GM12878 (cell line): ENCODE measurements around the gene CSHL1. TPM values are rescaled to one million over a fixed set of nuclear protein-coding genes. Genes with fewer than 3 reads are reported as not detected.
"Not testable (repeated sequence)": the region's sequence is repeated elsewhere in the genome, so short reads cannot be mapped to it uniquely, and the experiment has no call there.

Experiments used
- ATAC-seq: fragments of 200-7000 bp; cut with Tn5 transposase; 3 replicates; pipeline ENCODE4 v1.9.1; 2020; ENCODE audit warnings: mild to moderate bottlenecking, moderate library complexity
- BruUV-seq: library from RNA; stranded (reverse); fragments of 400-500 nt; replicated peaks from 2 replicates; lab custom pipeline; 2021; lab: Mats Ljungman, UMichigan
- CTCF ChIA-PET: fragments of 300-600 bp; sonication (Branson Sonifier 250); formaldehyde crosslinking; extraction: SDS; loops from one replicate; lab custom pipeline; 2021; ENCODE audit warnings: inconsistent platforms; lab: Yijun Ruan, JAX
- POLR2A ChIA-PET: fragments of 350-600 bp; formaldehyde crosslinking; extraction: SDS; loops from one replicate; lab custom pipeline; 2021; ENCODE audit warnings: inconsistent platforms; lab: Charles Lee
- RAD21 ChIA-PET: fragments of 300-600 bp; sonication (Branson Sonifier 250); formaldehyde crosslinking; loops from one replicate; lab custom pipeline; 2023; ENCODE audit warnings: antibody characterized with exemption; ENCODE audit not compliant: unreplicated experiment; lab: Charles Lee
- SMC1A ChIA-PET: fragments of 300-600 bp; sonication (Branson Sonifier 250); formaldehyde crosslinking; loops from one replicate; lab custom pipeline; 2023; ENCODE audit not compliant: unreplicated experiment, uncharacterized antibody; lab: Charles Lee
- DNase-seq: peaks from one replicate; pipeline ENCODE4 v3.0.0-alpha.2; 2011; ENCODE audit warnings: low read depth, low spot score
- FAIRE-seq: peaks from 3 replicates; lab custom pipeline; 2011; peaks lifted over from hg19 to GRCh38; lab: Jason Lieb, UNC
- H2AFZ ChIP-seq: 2 replicates; pipeline ENCODE4 v1.6.0; 2011; ENCODE audit warnings: low read depth, low read length, control low read depth; ENCODE audit not compliant: control insufficient read depth
- H3K27ac ChIP-seq: 2 replicates; pipeline ENCODE4 v1.5.1; 2011; ENCODE audit warnings: control low read depth; ENCODE audit not compliant: control insufficient read depth, insufficient read depth
- H3K27me3 ChIP-seq, 2 experiments: replicated peaks in 1 of 2; 2 replicates each; pipeline versions ENCODE4 v1.6.0 to v1.6.1; 2011; ENCODE audit warnings: low read length in 1 of 2; ENCODE audit not compliant: control insufficient read depth in 2 of 2, insufficient read depth in 2 of 2
- H3K36me3 ChIP-seq, 2 experiments: 2 replicates each; pipeline ENCODE4 v1.5.1; 2011; ENCODE audit warnings: low read length in 1 of 2; ENCODE audit not compliant: control insufficient read depth in 2 of 2, insufficient read depth in 2 of 2
- H3K4me1 ChIP-seq: 2 replicates; pipeline ENCODE4 v1.6.1; 2011; ENCODE audit warnings: mild to moderate bottlenecking, low read length, moderate library complexity, mixed read lengths; ENCODE audit not compliant: control insufficient read depth, insufficient read depth
- H3K4me2 ChIP-seq: 2 replicates; pipeline ENCODE4 v1.6.0; 2011; ENCODE audit warnings: control low read depth; ENCODE audit not compliant: control insufficient read depth, insufficient read depth
- H3K4me3 ChIP-seq: fragments of 200-600 bp; sonication (generic); 2 replicates; pipeline ENCODE4 v1.5.1; 2016
- H3K79me2 ChIP-seq: 2 replicates; pipeline ENCODE4 v1.6.0; 2011; ENCODE audit warnings: low read length; ENCODE audit not compliant: control insufficient read depth, insufficient read depth
- H3K9ac ChIP-seq: 2 replicates; pipeline ENCODE4 v1.8.0; 2011; ENCODE audit warnings: low read length, control low read depth, mixed read lengths; ENCODE audit not compliant: control insufficient read depth, insufficient read depth
- H3K9me3 ChIP-seq: replicated peaks from 3 replicates; pipeline ENCODE4 v1.5.1; 2011; ENCODE audit warnings: mild to moderate bottlenecking, low read length; ENCODE audit not compliant: control insufficient read depth, insufficient read depth
- H4K20me1 ChIP-seq: 2 replicates; pipeline ENCODE4 v1.6.0; 2011; ENCODE audit not compliant: control insufficient read depth, insufficient read depth
- MEF2B ChIP-seq: fragments of 450-650 bp; IDR thresholded peaks from 2 replicates; pipeline ENCODE4 v1.6.1; 2018; ENCODE audit warnings: mild to moderate bottlenecking, moderate library complexity; ENCODE audit not compliant: partially characterized antibody, poor library complexity, severe bottlenecking
- MLLT1 ChIP-seq: fragments of 450-650 bp; IDR thresholded peaks from 2 replicates; pipeline ENCODE4 v1.6.1; 2016; ENCODE audit warnings: mild to moderate bottlenecking
- MTA2 ChIP-seq: fragments of 450-650 bp; IDR thresholded peaks from 2 replicates; pipeline ENCODE4 v1.6.1; 2016; ENCODE audit warnings: low read depth, mild to moderate bottlenecking, moderate library complexity
- RELB ChIP-seq: fragments of 450-650 bp; IDR thresholded peaks from 2 replicates; pipeline ENCODE4 v1.6.1; 2017; ENCODE audit warnings: low read depth, mild to moderate bottlenecking, moderate library complexity
- WGBS: methylation state at CpG from one replicate; pipeline ENCODE4 v1.1.6; 2016; ENCODE audit warnings: low lambda C conversion rate; ENCODE audit not compliant: insufficient replicate concordance, insufficient coverage; ENCODE audit errors: missing lambda C conversion rate; 5-methylcytosine and 5-hydroxymethylcytosine counted together
- in situ Hi-C: fragments of 300-500 bp; cut with MboI; formaldehyde crosslinking; loops from 9 replicates; pipeline ENCODE4 v1.14.3; 2018; ENCODE audit warnings: mixed read lengths
- intact Hi-C: fragments of 100-400 bp; cut with micrococcal nuclease; formaldehyde crosslinking; loops from one replicate; pipeline ENCODE4 v1.14.2; 2022; ENCODE audit not compliant: unreplicated experiment
- polyA plus RNA-seq, 11 experiments: library from polyadenylated mRNA; depleted of rRNA in 4 of 11; unstranded in 6 of 11; stranded (reverse) in 5 of 11; fragments of >200 nt; fragmentation: Nextera tagmentation in 4 of 11; fragmentation: Illumina TruSeq in 1 of 11; extraction: Ambion mirVana in 4 of 11; extraction: Trizol in 1 of 11; gene quantifications; 1 replicate in 1 of 11; 2 replicates in 10 of 11; pipeline versions ENCODE4 v1.2.1 to v1.2.3, GENCODE V29; 2011 to 2016; ENCODE audit warnings: inconsistent platforms in 2 of 11, missing spikeins in 2 of 11, low read depth in 1 of 11
- total RNA-seq, 4 experiments: library from RNA; depleted of rRNA in 3 of 4; stranded (reverse); fragments of >200 nt in 3 of 4; fragmentation: Illumina TruSeq in 1 of 4; extraction: Trizol in 1 of 4; gene quantifications; 2 replicates each; pipeline versions ENCODE4 v1.2.1 to v1.2.3, GENCODE V29; 2013 to 2021

Gene CSHL1
- total and polyA plus RNA-seq, 10 of the 15 experiments (the other 5 are each of a cell fraction or from before 2014, with no cell fraction given) = not detected

- TF ChIP-seq RELB (peak; percentile 52; the same call in 1 of the 2 replicates), MTA2 (peak; percentile 45; the same call in 1 of the 2 replicates)
- TF ChIP-seq, all 136 proteins: peak for 10; not testable (repeated sequence) for 126
Observed at GRCh38 chr17:63922402-63922801, 11.3 kb upstream of the CSHL1 start (continued).

- in situ Hi-C loops = loop anchor here (5.0 kb wide), 2 partner anchors 102 to 212 kb away; partner anchors contain the start of genes ERN1 and ICAM2
- POLR2A ChIA-PET = interaction anchor here (2.7 to 2.8 kb wide), 2 partner anchors 11 to 26 kb away, joined by 20 to 22 read pairs; partner anchors contain the start of gene CD79B
- FAIRE-seq = not testable (repeated sequence)
Observed at GRCh38 chr17:63920779-63921178, 9.7 kb upstream of the CSHL1 start.

GRCh38 chr17:63920050-63920449, 9.0 kb upstream of the CSHL1 start:
- BruUV-seq, H3K27ac ChIP-seq, H3K27me3 ChIP-seq, H2AFZ ChIP-seq, H3K79me2 ChIP-seq, intact Hi-C loops, FAIRE-seq, H3K36me3 ChIP-seq, H3K4me2 ChIP-seq, H4K20me1 ChIP-seq, H3K4me3 ChIP-seq, ATAC-seq, H3K9ac ChIP-seq, H3K9me3 ChIP-seq, DNase-seq: not testable (repeated sequence)
- in situ Hi-C loops = loop anchor here (5.0 kb wide), 2 partner anchors 102 to 212 kb away; partner anchors contain the start of genes ERN1 and ICAM2
- CTCF ChIA-PET = interaction anchor here (0.5 to 17.4 kb wide), 39 partner anchors 8 to 360 kb away, joined by 3 to 481 read pairs (median 5); partner anchors contain the start of genes CD79B, ERN1 and ICAM2
- POLR2A ChIA-PET = interaction anchor here (0.6 to 2.8 kb wide), 10 partner anchors 12 to 547 kb away, joined by 3 to 22 read pairs (median 4); partner anchors contain the start of gene CD79B
- 50% methylated on average over 6 of the region's 6 CpGs for WGBS
- SMC1A ChIA-PET = interaction anchor here (0.6 to 14.0 kb wide), 23 partner anchors 12 to 225 kb away, joined by 3 to 248 read pairs (median 5); partner anchors contain the start of genes CD79B and ICAM2
- RAD21 ChIA-PET = interaction anchor here (0.9 to 9.2 kb wide), 18 partner anchors 9 to 212 kb away, joined by 3 to 288 read pairs (median 11); partner anchors contain the start of genes CD79B, ERN1 and ICAM2
- peaks cover 16% of the 10 kb centered on the region for H3K4me1 ChIP-seq

More at GRCh38 chr17:63920779-63921178, 9.7 kb upstream of the CSHL1 start:
- H3K27ac ChIP-seq, H3K27me3 ChIP-seq, H2AFZ ChIP-seq, H3K79me2 ChIP-seq, H3K9ac ChIP-seq, H4K20me1 ChIP-seq, H3K4me2 ChIP-seq, DNase-seq, BruUV-seq, H3K36me3 ChIP-seq, intact Hi-C loops, H3K9me3 ChIP-seq, H3K4me3 ChIP-seq: not testable (repeated sequence)
- WGBS = 35% methylated on average over 5 of the region's 5 CpGs
- ChIA-PET RAD21 (interaction anchor here (1.0 to 9.2 kb wide), 11 partner anchors 13 to 212 kb away, joined by 3 to 288 read pairs (median 35); partner anchors contain the start of genes CD79B, ERN1 and ICAM2), CTCF (interaction anchor here (1.5 to 17.4 kb wide), 10 partner anchors 9 to 212 kb away, joined by 3 to 481 read pairs (median 82); partner anchors contain the start of genes CD79B, ERN1 and ICAM2), SMC1A (interaction anchor here (0.8 to 14.0 kb wide), 13 partner anchors 11 to 212 kb away, joined by 3 to 248 read pairs (median 30); partner anchors contain the start of genes CD79B and ICAM2)
- H3K4me1 ChIP-seq = peaks cover 19% of the 10 kb centered on the region
- peak; percentile 43 for TF ChIP-seq MEF2B
- peak; percentile 82 for TF ChIP-seq MLLT1
- peak; percentile 5; the same call in 1 of the 3 replicates for ATAC-seq
